Stimulated activated CD4-positive, alpha-beta T cell treated with anti-CD3 and anti-CD28 coated beads, TNF-alpha, amount 100 ng/mL, for 24 hours (primary cell): ENCODE measurements around the gene SLC19A1.

Source experiments
- DNase-seq, 3 experiments: peaks; one replicate each; pipeline ENCODE4 v3.0.0-alpha.2; 2020; ENCODE audit warnings: low read depth in 3 of 3

Gene SLC19A1

GRCh38 chr21:45455674-45456583, 86.3 kb downstream of the SLC19A1 start:
- DNase-seq = no peak

- no peak for DNase-seq
Measured at GRCh38 chr21:45454926-45455673, 87.1 kb downstream of the SLC19A1 start.

- DNase-seq = no peak
Measured at GRCh38 chr21:45454060-45454925, 87.9 kb downstream of the SLC19A1 start.

GRCh38 chr21:45453308-45453950, 88.8 kb downstream of the SLC19A1 start:
- no peak for DNase-seq

GRCh38 chr21:45452696-45453307, 89.4 kb downstream of the SLC19A1 start:
- no peak for DNase-seq

GRCh38 chr21:45451771-45452182, 90.5 kb downstream of the SLC19A1 start:
- DNase-seq = no peak

GRCh38 chr21:45451091-45451740, 91.0 kb downstream of the SLC19A1 start:
- DNase-seq = no peak

GRCh38 chr21:45450423-45451090, 91.7 kb downstream of the SLC19A1 start:
- no peak for DNase-seq

- no peak for DNase-seq
Measured at GRCh38 chr21:45449658-45450422, 92.4 kb downstream of the SLC19A1 start.

- no peak for DNase-seq
Measured at GRCh38 chr21:45448810-45449657, 93.2 kb downstream of the SLC19A1 start.

GRCh38 chr21:45448283-45448809, 93.9 kb downstream of the SLC19A1 start:
- DNase-seq = no peak
